Brain microvascular endothelial cell (primary cell): ENCODE measurements around the gene LRBA.
"Not testable (repeated sequence)": the region's sequence is repeated elsewhere in the genome, so short reads cannot be mapped to it uniquely, and the experiment has no call there.

ENCODE experiments used
- DNase-seq: peaks from one replicate; pipeline ENCODE4 v3.0.0-alpha.2; 2020
- H3K27ac ChIP-seq: fragments of 250-450 bp; sonication (Bioruptor Pico); 2 replicates; pipeline ENCODE4 v1.5.1; 2020; ENCODE audit warnings: mild to moderate bottlenecking, moderate library complexity
- H3K27me3 ChIP-seq: fragments of 250-450 bp; sonication (Bioruptor Pico); replicated peaks from 2 replicates; pipeline ENCODE4 v1.5.1; 2020; ENCODE audit warnings: mild to moderate bottlenecking
- H3K36me3 ChIP-seq: fragments of 250-450 bp; sonication (Bioruptor Pico); replicated peaks from 2 replicates; pipeline ENCODE4 v1.5.1; 2020; ENCODE audit warnings: mild to moderate bottlenecking
- H3K4me3 ChIP-seq: 2 replicates; pipeline ENCODE4 v1.5.1; 2011; ENCODE audit warnings: low read depth, mild to moderate bottlenecking, control low read depth, low read length, moderate library complexity
- in situ Hi-C: cut with HindIII; loops from 2 replicates; pipeline ENCODE4 v1.10.0; 2017; ENCODE audit warnings: low sequenced_read_pairs, low pct_ligation_motif_present
- TF ChIP-seq, protein P1 (sequence below): IDR thresholded peaks from 2 replicates; pipeline ENCODE4 v1.5.1; 2011; ENCODE audit warnings: low read depth, mild to moderate bottlenecking, moderate library complexity, low read length, control low read depth, inconsistent platforms; ENCODE audit errors: missing control alignments

The LRBA gene

DNA sequence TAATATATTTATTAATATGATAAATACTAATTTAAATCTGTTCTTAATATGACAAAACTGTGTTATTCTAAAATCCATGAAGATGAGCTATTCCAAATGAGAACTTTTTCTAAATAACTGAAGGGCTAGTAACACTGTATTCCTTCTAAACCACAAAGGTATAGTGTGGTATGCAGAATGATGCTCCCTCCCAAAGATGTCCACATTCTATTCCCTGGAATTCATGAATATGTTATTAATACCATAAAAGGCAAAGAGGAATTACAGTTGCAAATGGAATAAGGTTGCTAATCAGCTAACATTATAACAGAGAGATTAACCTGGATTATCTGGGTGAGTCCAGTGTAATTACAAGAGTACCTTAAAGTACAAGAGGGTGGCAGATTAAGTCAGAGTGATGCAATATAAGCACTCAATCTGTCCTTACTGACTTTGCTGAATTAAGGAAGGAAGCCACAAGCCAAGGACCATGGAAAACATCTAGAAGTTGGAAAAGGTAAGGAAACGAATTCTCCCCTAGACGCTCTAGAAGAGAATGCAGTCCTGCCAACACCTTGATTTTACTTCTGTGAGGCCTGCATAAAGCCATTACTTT lies 453.8 kb downstream of the LRBA start:
- H3K27me3 ChIP-seq, result no peaks in the 10 kb centered on the region
- no peak for DNase-seq
- TF ChIP-seq, protein P1, sequence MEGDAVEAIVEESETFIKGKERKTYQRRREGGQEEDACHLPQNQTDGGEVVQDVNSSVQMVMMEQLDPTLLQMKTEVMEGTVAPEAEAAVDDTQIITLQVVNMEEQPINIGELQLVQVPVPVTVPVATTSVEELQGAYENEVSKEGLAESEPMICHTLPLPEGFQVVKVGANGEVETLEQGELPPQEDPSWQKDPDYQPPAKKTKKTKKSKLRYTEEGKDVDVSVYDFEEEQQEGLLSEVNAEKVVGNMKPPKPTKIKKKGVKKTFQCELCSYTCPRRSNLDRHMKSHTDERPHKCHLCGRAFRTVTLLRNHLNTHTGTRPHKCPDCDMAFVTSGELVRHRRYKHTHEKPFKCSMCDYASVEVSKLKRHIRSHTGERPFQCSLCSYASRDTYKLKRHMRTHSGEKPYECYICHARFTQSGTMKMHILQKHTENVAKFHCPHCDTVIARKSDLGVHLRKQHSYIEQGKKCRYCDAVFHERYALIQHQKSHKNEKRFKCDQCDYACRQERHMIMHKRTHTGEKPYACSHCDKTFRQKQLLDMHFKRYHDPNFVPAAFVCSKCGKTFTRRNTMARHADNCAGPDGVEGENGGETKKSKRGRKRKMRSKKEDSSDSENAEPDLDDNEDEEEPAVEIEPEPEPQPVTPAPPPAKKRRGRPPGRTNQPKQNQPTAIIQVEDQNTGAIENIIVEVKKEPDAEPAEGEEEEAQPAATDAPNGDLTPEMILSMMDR, result no peak
- H3K27ac ChIP-seq, result no peak overlapping the region
- H3K36me3 ChIP-seq, result no peaks in the 10 kb centered on the region
- H3K4me3 ChIP-seq, result no peak overlapping the region
- in situ Hi-C loops, result no loop called here

DNA sequence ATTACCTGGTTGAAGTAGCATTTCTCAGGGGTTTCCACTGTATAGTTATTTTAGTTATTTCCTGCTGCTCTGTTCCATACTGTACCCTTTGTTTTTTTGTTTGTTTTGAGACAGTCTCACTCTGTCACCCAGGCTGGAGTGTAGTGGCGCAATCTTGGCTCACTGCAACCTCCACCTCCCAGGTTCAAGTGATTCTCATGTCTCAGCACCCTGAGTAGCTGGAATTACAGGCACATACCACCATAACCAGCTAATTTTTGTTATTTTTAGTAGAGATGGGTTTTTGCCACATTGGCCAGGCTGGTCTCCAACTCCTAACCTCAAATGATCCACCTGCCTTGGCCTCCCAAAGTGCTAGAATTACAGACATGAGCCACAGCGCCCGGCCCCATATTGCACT lies 457.3 kb downstream of the LRBA start:
- H3K36me3 ChIP-seq, H3K27me3 ChIP-seq, DNase-seq, in situ Hi-C loops, H3K4me3 ChIP-seq, H3K27ac ChIP-seq: not testable (repeated sequence)

DNA sequence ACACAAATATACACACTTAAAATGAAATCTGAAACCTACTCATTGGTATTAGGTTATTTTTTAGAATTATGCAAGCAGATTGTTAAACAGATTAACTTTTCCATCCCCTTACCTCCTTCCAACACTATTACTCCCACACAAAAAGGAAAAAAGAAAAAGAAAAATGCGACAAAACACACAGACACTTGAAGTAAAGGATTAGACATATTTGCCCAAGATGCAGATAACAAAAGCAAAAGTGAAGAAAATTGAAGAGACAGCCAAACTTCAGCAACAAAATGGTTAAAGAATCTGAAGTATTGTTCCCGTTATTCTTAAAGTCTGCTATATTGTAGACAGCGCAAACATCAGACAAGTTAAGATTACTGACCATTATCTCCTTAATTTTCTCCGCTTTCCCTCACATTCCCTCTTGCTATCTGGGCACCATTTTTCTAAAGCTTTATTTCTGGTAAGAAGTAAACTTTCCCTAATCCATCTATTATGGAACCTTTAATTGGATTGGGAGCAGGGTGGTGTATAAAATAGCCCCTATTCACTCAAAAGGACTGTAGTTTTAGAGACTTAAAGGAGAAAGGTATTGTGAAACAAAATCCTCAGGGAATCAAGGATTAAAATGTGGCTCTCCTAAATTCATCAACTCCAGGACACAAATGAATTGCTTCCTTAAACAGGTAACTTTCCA lies 467.8 kb downstream of the LRBA start:
- TF ChIP-seq, protein P1, result no peak
- in situ Hi-C loops, result no loop called here
- DNase-seq, result no peak
- Histone ChIP-seq H3K36me3 (no peaks in the 10 kb centered on the region), H3K4me3 (no peak overlapping the region), H3K27me3 (no peaks in the 10 kb centered on the region), H3K27ac (no peak overlapping the region)

DNA sequence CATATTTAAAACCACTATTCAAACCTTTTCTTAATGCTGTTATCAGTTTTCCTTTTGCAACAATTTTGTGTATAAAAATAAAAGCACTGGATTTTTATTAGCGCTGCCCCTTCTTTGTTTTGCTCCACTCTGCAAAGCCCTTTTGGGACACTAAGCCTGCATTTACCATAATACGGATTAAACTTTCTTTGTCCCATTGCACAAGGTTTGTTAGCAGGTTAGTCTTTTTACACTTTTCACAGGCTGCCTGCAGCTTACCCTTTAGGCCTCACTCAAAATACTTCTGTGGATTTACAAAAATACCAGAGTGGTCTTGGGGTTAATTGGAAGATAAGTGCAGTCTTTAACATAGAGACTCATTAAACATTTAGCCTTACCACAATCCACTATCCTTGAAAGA lies 468.8 kb downstream of the LRBA start:
- Histone ChIP-seq H3K27ac (no peak overlapping the region), H3K27me3 (no peaks in the 10 kb centered on the region), H3K36me3 (no peaks in the 10 kb centered on the region), H3K4me3 (no peak overlapping the region)
- TF ChIP-seq, protein P1, result no peak
- DNase-seq, result no peak
- in situ Hi-C loops, result no loop called here

DNA sequence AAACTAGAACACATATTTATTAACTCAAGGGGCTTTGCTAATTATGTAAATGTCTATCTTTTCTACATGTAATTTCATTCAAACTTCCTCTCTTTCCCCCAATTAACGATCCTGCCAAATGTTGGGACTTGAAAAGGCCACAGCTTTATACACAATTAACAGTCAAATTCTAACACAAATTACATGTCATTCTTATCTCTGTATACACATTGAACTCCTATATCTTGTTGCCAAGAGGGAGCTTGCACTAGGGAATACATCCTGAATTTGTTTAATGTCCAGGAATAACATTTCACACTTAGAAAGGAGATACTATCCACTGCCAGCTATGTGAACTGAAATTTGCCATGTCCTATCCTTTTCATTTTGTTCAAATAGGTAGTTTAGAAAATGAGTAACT lies 472.0 kb downstream of the LRBA start:
- H3K27ac ChIP-seq, result no peak overlapping the region
- DNase-seq, result no peak
- in situ Hi-C loops, result no loop called here

DNA sequence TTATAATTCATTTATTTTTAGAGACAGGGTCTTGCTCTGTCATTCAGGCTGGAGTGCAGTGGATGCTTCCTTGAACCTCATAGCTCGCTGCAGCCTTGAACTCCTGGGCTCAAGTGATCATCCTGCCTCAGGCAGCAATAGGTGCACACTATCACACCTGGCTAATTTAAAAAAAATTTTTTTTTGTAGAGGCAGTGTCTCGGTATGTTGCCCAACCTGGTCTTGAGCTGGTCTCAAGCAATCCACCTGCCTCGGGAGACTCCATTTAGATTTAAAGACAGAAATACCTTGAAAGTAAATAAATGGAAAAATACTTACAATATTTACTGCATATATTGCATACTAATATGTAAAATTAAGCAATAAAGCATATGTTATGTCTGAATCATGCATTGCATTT lies 473.4 kb downstream of the LRBA start:
- DNase-seq, result no peak
- in situ Hi-C loops, result no loop called here
- Histone ChIP-seq H3K4me3 (no peak overlapping the region), H3K27ac (no peak overlapping the region), H3K36me3 (no peaks in the 10 kb centered on the region), H3K27me3 (no peaks in the 10 kb centered on the region)
- TF ChIP-seq, protein P1, result no peak

More for the DNA sequence above, 472.0 kb downstream of the LRBA start:
- Histone ChIP-seq H3K27me3 (no peaks in the 10 kb centered on the region), H3K36me3 (no peaks in the 10 kb centered on the region), H3K4me3 (no peak overlapping the region)
- TF ChIP-seq, protein P1, result no peak
